Testis (tissue), 2 donors: Measurements from ENCODE around the gene GHDC.

Experiments used
- CTCF ChIP-seq, 3 experiments: fragments of 450-650 bp in 2 of 3; fragments of 200-600 bp in 1 of 3; sonication (generic) in 1 of 3; IDR thresholded peaks; one replicate each; pipeline ENCODE4 v1.5.1; 2016 to 2019; ENCODE audit warnings: antibody characterized with exemption in 3 of 3, mild to moderate bottlenecking in 2 of 3, moderate library complexity in 1 of 3
- POLR2A ChIP-seq: fragments of 450-650 bp; IDR thresholded peaks from one replicate; pipeline ENCODE4 v1.6.1; 2017; ENCODE audit warnings: antibody characterized with exemption, mild to moderate bottlenecking, moderate library complexity

GRCh38 chr17:42241871-42242270 lies 47.6 kb upstream of the GHDC start:
- no peak for TF ChIP-seq CTCF (IDR thresholded peaks at IDR 0.05)
- TF ChIP-seq POLR2A, result no peak
